NCI-H510A (cell line): ENCODE results near the gene ARFGAP2.
"Not testable (repeated sequence)": the region's sequence is repeated elsewhere in the genome, so short reads cannot be mapped to it uniquely, and the experiment has no call there.

ENCODE experiments used
- DNase-seq: peaks from one replicate; lab custom pipeline; 2025; lab: John Stamatoyannopoulos, UW

The ARFGAP2 gene

DNA sequence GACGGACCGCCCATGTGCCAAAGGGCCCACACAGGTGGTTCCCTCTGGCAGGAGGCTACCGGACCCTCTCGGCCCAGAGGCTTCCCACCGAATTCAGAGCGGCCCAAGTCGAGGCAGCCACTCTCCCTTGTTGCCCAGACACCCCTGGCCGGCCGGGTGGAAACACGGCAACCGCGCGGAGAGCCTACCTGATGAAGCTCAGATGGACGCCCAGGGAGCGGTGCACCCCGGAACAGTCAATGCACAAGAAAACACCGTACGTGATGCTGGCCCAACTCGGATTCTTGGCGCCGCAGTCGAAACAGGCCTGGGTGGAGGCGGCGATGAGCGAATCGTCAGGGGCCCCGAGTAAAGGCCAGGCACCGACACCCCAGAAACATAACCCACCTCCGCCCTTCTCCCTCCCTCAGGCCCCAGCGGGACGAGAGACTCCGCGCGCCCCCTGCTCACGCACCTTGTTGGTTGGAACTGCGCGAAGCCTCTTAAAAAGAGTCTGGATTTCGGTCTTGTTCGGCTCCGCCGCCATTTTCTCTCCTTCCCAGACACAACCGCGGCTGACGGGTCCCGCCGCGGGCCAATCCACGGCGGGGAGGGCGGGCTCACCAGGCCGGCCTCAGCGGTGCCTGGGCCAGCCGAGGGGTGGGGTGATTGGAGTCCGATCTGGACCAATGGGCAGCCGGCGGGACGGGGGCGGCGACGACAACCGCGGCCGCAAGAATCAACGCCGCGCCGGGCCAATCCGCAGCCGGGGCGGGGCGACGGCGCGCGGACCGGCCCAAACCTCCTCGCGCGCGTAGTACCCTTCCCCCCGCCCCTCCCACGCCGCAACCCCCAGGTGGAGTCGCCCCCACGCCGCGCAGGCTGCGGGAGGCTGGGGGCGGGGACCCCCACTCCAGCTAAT is at the start of gene ARFGAP2:
Gene ARFGAP2 (minus strand): TSS at position 552 of the 901 bp plus-strand sequence. CDS start 26 bp downstream, at position 526.
- peak; percentile 72 for DNase-seq

DNA sequence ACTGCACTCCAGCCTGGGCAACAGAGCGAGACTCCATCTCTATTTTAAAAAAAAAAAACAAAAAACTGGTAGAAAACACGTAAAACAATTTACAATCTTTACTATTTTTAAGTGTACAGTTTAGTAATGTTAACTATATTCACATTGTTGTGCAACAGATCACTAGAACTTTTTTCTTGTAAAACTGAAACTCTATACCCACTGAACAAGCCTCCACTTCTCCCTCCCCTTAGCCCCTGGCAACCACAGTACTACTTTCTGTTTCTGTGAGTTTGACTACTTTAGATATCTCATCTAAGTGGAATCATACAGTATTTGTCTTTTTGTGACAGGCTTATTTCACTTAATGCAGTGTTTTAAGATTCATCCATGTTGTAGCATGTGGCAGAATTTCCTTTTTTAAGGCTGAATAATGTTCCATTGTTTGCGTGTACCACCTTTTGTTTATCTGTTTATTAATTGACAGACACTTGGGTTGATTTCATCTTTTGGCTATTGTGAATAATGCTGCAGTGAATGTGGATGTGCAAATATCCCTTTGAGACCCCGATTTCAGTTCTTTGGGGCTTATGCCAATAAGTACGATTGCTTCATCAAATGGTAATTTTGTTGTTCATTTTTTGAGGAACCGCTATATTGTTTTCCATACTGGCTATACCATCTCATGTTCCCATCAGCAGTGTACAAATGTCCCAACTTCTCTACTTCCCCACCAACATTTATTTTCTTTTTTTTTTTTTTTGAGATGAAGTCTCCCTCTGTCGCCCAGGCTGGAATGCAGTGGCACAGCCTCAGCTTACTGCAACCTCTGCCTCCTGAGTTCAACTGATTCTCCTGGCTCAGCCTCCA is 49.1 kb upstream of the ARFGAP2 start:
- no peak for DNase-seq

- no peak for DNase-seq
Observed at GRCh38 chr11:47222696-47223095, 46.0 kb upstream of the ARFGAP2 start.

DNA sequence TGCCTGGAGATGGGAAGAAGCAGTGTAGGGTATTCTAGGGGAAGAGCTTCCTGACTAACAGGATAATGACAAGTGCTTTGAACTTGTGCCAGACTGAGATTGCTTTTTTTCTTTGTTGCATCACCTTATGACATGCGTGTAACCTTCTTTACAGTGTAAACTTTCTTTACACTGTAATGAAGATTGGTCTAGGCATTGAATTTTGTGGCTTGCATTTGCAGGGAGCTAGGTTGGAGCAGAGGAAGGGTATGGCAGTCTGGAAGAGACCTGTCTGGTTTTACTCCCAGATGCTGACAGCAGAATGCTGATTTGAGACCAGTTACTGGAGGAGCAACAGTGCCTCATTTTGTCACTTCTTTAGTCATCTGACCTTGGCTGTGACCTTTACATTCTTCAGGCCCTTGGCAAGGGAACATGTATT is 43.7 kb upstream of the ARFGAP2 start:
- no peak for DNase-seq

DNA sequence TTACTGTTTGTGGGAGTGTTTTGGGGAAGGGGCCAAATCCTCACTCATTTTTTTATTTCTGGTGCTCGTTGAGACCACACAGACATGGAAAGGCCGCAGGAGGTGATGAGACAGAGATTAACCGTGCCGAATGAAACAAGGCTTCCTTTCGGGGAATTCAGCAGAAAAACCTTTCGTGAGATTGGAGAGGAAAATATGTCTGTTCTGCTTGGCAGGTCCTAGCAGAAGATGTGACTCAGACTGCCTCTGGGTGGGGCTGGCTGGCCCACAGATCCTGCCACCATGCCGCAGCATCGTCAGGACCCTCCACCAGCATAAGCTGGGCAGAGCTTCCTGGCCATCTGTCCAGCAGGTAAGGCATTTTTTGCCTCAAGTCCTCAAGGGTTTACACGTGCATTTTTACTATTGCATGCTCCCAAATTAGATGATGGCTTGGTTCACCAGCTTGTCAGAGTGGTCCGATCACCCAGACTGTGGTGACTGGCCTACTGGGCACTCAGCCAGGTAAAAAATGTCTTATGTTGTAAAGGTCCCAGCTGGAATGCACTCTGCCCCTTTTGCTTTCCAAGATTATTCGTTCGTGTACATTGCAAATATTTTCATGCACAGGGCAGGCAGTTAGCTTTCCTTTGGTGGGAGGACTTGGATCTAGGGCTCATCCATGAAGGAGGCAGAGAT is 39.6 kb upstream of the ARFGAP2 start:
- no peak for DNase-seq

- no peak for DNase-seq
Observed at GRCh38 chr11:47215366-47215910, 38.8 kb upstream of the ARFGAP2 start.

GRCh38 chr11:47213950-47214565 is 37.4 kb upstream of the ARFGAP2 start:
- DNase-seq = no peak

GRCh38 chr11:47212938-47213337 is 36.3 kb upstream of the ARFGAP2 start:
- DNase-seq = no peak

- no peak for DNase-seq
Observed at GRCh38 chr11:47208628-47209027, 31.9 kb upstream of the ARFGAP2 start.

DNA sequence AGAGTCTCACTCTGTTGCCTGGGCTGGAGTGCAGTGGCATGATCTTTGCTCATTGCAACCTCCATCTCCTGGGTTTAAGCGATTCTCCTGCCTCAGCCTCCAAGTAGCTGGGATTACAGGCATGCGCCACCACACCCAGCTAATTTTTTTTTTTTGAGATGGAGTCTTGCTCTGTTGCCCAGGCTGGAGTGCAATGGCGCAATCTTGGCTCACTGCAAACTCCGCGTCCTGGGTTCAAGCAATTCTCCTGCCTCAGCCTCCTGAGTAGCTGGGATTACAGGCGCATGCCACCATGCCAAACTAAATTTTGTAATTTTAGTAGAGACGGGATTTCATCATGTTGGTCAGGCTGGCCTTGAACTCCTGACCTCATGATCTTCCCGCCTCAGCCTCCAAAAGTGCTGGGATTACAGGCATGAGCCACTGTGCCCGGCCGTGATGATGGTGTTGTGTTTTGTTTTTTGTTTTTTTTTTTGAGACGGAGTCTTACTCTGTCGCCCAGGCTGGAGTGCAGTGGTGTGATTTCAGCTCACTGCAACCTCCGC is 31.4 kb upstream of the ARFGAP2 start:
- not testable (repeated sequence) for DNase-seq

GRCh38 chr11:47207459-47207858 is 30.8 kb upstream of the ARFGAP2 start:
- no peak for DNase-seq

DNA sequence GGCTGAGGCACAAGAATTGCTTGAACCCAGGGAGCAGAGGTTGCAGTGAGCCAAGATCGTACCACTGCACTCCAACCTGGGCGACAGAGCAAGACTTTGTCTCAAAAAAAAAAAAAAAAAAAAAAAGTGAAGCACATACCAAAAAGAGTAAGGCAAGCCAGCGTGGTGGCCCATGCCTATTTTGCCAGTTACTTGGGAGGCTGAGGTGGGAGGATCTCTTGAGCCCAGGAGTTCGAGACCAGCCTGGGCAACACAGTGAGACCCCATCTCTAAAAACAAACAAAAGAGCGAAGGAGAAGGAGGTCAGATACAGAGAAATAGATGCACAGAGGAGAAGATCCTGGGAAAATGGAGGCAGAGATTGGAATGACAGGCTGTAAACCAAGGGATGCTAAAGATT is 29.9 kb upstream of the ARFGAP2 start:
- DNase-seq = not testable (repeated sequence)

DNA sequence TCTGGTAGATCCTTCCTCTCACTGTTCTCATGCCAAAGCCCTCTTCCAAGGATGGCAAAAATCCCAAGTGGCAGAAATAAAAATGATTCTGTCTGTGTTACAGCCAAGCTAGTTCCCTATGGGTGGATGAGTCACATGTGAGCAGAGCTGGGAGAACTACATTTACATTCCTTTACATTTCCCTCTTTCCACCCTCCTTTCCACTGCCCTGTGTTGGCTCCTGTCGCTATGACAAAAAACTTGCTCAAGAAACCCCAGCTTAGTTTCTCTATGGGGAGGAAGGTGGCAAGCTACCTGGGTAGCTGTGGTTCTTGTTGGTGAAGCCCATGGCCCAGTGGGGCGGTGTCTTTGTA is 27.9 kb upstream of the ARFGAP2 start:
- no peak for DNase-seq

- DNase-seq = no peak
Observed at GRCh38 chr11:47202576-47202975, 25.9 kb upstream of the ARFGAP2 start.

DNA sequence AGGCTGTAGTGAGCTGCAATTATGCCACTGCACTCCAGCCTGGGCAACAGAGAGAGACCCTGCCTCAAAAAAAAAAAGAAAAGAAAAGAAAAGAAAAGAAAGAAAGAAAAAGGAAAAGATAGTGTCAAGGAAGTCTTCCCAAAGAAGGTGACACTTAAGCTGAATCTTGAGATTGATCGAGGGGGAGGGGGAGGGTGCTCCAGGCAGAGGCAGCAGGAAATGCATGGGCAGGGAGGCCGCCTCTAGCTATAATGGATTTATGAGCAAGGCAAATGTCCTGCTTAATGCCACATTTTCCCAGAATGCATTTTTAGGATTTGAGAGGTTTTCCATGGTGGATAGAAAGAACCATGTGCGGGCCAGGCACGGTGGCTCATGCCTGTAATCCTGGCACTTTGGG is 24.3 kb upstream of the ARFGAP2 start:
- no peak for DNase-seq

- DNase-seq = not testable (repeated sequence)
Observed at GRCh38 chr11:47198161-47198560, 21.5 kb upstream of the ARFGAP2 start.

DNA sequence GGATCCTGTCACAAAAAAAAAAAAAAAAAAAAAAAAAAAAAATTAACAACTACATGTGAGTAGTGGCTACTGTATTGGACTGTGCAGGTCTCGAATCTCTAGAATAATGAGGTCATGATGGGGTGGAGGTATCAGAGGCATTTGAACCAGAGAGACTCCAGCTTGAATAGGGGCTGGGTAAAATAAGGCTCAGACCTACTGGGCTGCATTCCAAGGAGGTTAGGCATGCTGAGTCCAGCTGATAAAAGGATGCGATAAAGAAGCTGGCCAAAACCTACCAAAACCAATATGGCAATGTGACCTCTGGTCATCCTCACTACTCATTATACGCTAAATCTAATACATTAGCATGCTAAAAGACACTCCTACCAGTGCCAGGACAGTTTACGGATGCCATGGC is 15.4 kb upstream of the ARFGAP2 start:
- DNase-seq = no peak

GRCh38 chr11:47191137-47191536 is 14.5 kb upstream of the ARFGAP2 start:
- DNase-seq = not testable (repeated sequence)

DNA sequence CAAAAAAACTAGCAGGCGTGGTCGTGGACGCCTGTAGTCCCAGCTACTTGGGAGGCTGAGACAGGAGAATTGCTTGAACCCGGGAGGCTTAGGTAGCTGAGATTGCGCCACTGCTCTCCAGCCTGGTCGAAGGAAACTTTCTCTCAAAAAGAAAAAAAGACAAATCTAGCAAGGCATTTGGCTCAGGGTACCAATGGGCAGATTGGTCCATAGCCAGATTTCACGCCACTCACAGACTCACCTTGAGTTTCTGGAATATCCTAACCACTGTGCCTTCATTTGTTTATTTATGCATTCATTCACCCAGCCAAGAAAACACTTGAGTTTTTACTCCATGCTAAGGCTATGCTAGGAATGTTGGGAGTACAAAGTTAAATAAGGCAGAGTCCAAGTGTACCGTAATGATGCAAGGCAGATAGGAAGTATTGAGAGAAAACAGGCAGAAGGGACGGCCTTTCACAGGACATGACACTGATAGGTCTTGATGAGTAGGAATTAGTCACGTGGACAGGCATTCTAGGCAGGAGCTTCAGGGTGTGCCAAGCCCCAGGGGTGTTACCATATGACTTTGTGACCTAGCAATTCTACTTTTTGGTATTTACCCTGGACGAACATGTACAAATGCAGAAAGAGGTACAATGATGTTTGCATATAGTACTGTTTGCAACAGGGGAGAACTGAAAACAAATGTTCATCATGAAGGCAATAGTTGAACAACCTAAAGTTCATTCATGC is 12.6 kb upstream of the ARFGAP2 start:
- DNase-seq = no peak

DNA sequence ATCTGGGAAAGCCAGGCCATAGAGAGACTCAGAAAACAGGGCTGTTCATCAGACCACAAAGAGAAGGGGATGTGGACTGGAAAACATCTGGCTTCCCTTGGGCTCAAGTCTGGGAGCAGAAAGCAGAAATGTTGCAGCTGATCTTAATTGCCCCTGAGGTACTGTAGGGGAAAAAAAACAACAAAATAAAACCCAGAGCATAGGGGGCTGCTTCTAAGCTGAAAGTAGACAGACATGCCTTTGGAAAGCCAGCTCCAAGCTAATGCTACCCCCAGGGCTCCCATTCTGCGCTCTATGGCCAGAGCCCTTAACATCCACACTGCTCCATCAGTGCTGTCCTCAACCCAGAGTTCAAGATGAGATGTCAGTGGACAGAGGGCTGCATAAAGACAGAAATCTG is 11.6 kb upstream of the ARFGAP2 start:
- no peak for DNase-seq

- no peak for DNase-seq
Observed at GRCh38 chr11:47187723-47188122, 11.0 kb upstream of the ARFGAP2 start.
